BLaER1 treated with 17β-estradiol and CSF1 and Interleukin-3, amounts not matched to agents 10 nM and 100 nM (cell line): Measurements from ENCODE around the gene EML2.
"Not testable (repeated sequence)": the region's sequence is repeated elsewhere in the genome, so short reads cannot be mapped to it uniquely, and the experiment has no call there.

ENCODE experiments used
- H3K27ac ChIP-seq, 11 experiments: shearing (Covaris generic); formaldehyde crosslinking; 2 replicates each; pipeline ENCODE4 v1.8.1; 2022
- H3K27me3 ChIP-seq, 11 experiments: shearing (Covaris generic); formaldehyde crosslinking; 2 replicates each; pipeline ENCODE4 v1.8.1; 2022
- H3K36me3 ChIP-seq, 11 experiments: shearing (Covaris generic); formaldehyde crosslinking; 2 replicates each; pipeline ENCODE4 v1.8.1; 2022
- H3K4me1 ChIP-seq, 10 experiments: shearing (Covaris generic); formaldehyde crosslinking; 2 replicates each; pipeline ENCODE4 v1.8.1; 2022
- H3K4me2 ChIP-seq, 11 experiments: shearing (Covaris generic); formaldehyde crosslinking; 2 replicates each; pipeline ENCODE4 v1.8.1; 2022
- H3K4me3 ChIP-seq, 10 experiments: shearing (Covaris generic); formaldehyde crosslinking; 2 replicates each; pipeline ENCODE4 v1.8.1; 2022
- H3K9ac ChIP-seq, 11 experiments: shearing (Covaris generic); formaldehyde crosslinking; 2 replicates each; pipeline ENCODE4 v1.8.1; 2022
- H3K9me3 ChIP-seq, 11 experiments: shearing (Covaris generic); formaldehyde crosslinking; replicated peaks in 1 of 11; 2 replicates each; pipeline ENCODE4 v1.8.1; 2022
- H4K20me1 ChIP-seq, 11 experiments: shearing (Covaris generic); formaldehyde crosslinking; 2 replicates each; pipeline ENCODE4 v1.8.1; 2022
- Cebpa-rat ChIP-seq, 11 experiments: shearing (Covaris generic); IDR thresholded peaks; 2 replicates each; pipeline ENCODE4 v1.8.1; 2022

Gene EML2

DNA sequence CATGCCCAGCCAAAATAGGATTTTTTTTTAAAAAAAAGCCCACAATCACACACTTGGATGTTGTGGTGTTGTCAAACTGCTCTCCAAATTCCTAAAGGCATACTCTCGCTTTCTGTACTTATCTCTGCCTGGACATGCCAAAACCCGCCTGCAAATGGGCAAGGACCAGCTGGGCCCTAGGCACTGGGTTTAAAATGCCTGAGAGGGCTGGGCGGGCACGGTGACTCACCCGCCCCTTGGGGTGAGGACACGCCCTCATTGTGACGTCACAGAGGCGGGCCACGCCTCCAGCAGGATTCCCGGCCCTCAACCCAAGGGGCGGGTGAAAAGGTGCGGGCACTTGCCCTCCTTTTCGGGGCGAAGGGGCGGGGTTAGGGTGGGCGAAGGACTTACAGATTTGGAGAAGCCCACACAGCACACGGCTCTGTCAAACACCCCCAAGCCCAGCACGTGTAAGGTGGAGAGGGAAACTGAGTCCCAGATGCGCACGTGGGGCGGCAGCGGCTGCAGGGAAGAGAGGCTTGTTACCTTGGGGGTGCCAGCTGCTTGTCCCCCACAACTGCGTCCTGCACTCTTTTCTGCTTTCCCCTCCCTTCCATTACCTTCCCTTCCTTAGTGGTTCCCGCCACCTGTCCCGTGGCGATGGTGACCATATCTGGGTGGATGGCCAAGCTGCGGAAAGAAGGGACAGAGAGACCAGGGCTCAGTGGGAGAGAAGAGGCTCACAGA lies 6.6 kb downstream of the EML2 start:
- no peak for TF ChIP-seq Cebpa-rat (IDR thresholded peaks at IDR 0.05)
- H3K9me3 ChIP-seq, result no peaks in the 10 kb centered on the region
- H3K4me1 ChIP-seq, result peaks cover 0 to 23% (median 3%) of the 10 kb centered on the region in 10 experiments; a peak in 10 of 20 replicates
- H3K9ac ChIP-seq, result no peak overlapping the region
- H3K27me3 ChIP-seq, result no peaks in the 10 kb centered on the region
- H3K36me3 ChIP-seq, result peaks cover 20 to 44% (median 27%) of the 10 kb centered on the region in 11 experiments
- H3K4me3 ChIP-seq, result no peak overlapping the region
- H3K27ac ChIP-seq, result no peak overlapping the region
- H4K20me1 ChIP-seq, result peaks cover 0 to 15% (median 0%) of the 10 kb centered on the region in 11 experiments; a peak in 2 of 22 replicates
- H3K4me2 ChIP-seq, result 0 out of 22 replicates have a peak overlapping the region, but pooled peaks of 1 of the 11 experiments have one; percentile 9

DNA sequence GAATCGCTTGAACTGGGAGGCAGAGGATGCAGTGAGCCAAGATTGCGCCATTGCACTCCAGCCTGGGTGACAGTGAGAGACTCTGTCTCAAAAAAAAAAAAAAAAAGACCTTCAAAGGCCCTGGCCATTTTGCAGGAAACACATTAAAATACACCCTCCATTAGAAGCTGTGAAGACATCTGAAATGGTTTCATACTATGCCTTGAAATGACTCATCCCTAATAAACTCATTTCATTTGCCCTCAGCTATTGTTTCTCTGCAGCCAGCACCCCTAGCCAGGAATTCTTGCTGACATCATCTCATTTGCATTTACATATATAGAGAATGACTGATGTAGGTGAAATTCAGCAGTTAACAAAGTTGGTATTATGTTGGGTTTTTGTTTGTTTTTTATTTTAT lies 8.7 kb downstream of the EML2 start:
- no peak overlapping the region for H3K27ac ChIP-seq
- H3K4me1 ChIP-seq, result peaks cover 0 to 20% (median 2%) of the 10 kb centered on the region in 10 experiments; a peak in 10 of 20 replicates
- no peak for TF ChIP-seq Cebpa-rat (IDR thresholded peaks at IDR 0.05)
- H3K4me2 ChIP-seq, result 0 out of 22 replicates have a peak overlapping the region, but pooled peaks of 1 of the 11 experiments have one; percentile 29
- H3K9me3 ChIP-seq, result no peaks in the 10 kb centered on the region
- peaks cover 0 to 11% (median 0%) of the 10 kb centered on the region in 11 experiments; a peak in 2 of 22 replicates for H4K20me1 ChIP-seq
- peaks cover 40 to 65% (median 45%) of the 10 kb centered on the region in 11 experiments for H3K36me3 ChIP-seq
- no peaks in the 10 kb centered on the region for H3K27me3 ChIP-seq
- no peak overlapping the region for H3K9ac ChIP-seq
- H3K4me3 ChIP-seq, result no peak overlapping the region

DNA sequence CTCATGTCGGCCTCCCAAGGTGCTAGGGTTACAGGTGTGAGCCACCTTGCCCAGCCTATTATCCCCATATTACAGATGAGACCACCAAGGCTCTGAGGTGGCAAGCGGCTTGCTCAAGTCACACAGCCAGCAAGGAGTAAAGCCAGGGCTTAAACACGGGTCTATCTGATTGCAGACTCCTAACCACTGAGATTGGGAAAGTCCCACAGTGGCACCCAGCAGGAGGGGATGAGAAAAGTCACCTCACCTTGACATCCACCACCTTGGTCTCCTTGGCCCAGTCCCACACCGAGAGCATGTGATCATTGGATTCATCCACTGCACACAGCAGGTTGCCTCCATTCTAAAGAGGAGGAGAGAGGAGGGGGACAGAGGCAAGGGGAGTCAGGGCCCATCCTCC lies 9.5 kb downstream of the EML2 start:
- Histone ChIP-seq H4K20me1 (peaks cover 0 to 11% (median 0%) of the 10 kb centered on the region in 11 experiments; a peak in 2 of 22 replicates), H3K4me3 (no peak overlapping the region), H3K36me3 (peaks cover 44 to 73% (median 51%) of the 10 kb centered on the region in 11 experiments), H3K27me3 (no peaks in the 10 kb centered on the region), H3K9me3 (no peaks in the 10 kb centered on the region), H3K27ac (no peak overlapping the region), H3K4me1 (peaks cover 0 to 20% (median 2%) of the 10 kb centered on the region in 10 experiments; a peak in 10 of 20 replicates), H3K4me2 (no peak overlapping the region), H3K9ac (no peak overlapping the region)
- no peak for TF ChIP-seq Cebpa-rat (IDR thresholded peaks at IDR 0.05)

DNA sequence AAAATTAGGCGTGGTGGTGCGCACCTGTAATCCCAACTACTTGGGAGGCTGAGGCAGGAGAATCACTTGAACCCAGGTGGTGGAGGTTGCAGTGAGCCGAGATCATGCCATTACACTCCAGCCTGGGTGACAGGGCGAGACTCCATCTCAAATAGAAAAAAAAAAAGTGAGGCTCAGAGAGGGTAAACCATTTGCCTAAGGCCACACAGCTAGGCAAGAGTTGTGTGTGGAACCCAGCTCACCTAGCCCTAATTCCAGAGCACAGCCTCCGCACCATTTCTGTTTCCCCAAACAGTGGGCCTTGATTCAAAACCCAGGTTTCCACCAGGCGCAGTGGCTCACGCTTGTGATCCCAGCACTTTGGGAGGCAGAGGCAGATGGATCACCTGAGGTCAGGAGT lies 11.0 kb downstream of the EML2 start:
- peaks cover 56 to 88% (median 64%) of the 10 kb centered on the region in 11 experiments for H3K36me3 ChIP-seq
- H3K4me2 ChIP-seq, H4K20me1 ChIP-seq, H3K27me3 ChIP-seq, H3K9ac ChIP-seq, H3K27ac ChIP-seq, H3K4me3 ChIP-seq, H3K9me3 ChIP-seq: not testable (repeated sequence)
- peaks cover 0 to 20% (median 2%) of the 10 kb centered on the region in 10 experiments; a peak in 10 of 20 replicates for H3K4me1 ChIP-seq

DNA sequence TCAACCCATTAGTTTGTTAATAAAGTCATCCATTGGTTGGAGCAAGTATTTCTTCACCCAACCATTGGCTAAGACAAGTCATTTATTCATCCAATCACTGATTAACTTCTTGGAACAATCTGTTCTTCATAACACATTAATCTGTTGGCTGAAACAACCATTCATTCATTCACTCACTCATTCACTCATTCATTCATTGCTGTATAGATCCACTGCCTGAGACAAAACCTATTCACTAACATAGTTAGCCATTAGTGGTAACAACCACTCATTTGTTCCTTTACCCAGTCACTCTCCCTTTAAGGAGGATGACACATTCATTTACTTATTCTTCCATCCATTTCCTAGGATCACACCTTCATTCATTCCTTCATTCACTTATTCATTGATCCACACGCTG lies 15.2 kb downstream of the EML2 start:
- peaks cover 79 to 100% (median 92%) of the 10 kb centered on the region in 11 experiments for H3K36me3 ChIP-seq
- no peaks in the 10 kb centered on the region for H3K9me3 ChIP-seq
- H3K9ac ChIP-seq, result no peak overlapping the region
- no peaks in the 10 kb centered on the region for H3K4me1 ChIP-seq
- H3K27me3 ChIP-seq, result no peaks in the 10 kb centered on the region
- H4K20me1 ChIP-seq, result peaks cover 0 to 3% (median 0%) of the 10 kb centered on the region in 11 experiments; a peak in 2 of 22 replicates
- H3K27ac ChIP-seq, result no peak overlapping the region
- H3K4me3 ChIP-seq, result no peak overlapping the region
- no peak for TF ChIP-seq Cebpa-rat (IDR thresholded peaks at IDR 0.05)
- no peak overlapping the region for H3K4me2 ChIP-seq

DNA sequence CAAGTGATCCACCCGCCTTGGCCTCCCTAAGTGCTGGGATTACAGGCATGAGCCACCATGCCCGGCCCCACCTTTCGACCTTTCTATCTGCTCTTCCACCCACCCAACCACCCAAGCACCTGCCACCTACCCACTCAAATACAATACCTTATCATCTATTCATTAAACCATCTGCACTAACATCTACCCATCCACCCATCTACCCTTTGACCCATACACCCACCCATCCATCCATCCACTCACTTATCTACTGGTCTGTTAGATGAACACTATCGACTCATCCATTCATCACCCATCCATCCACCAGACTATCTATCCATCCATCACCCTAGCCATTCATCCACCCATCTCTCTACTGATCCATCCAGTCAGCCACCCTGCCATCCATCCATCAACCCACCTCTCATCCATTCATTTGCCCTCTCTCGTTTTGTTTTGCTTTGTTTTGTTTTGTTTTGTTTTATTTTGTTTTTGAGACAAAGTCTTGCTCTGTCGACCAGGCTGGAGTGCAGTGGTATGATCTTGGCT lies 17.2 kb downstream of the EML2 start:
- no peak overlapping the region for H3K4me2 ChIP-seq
- H3K36me3 ChIP-seq, result peaks cover 76 to 100% (median 91%) of the 10 kb centered on the region in 11 experiments
- H3K27ac ChIP-seq, result no peak overlapping the region
- H3K4me3 ChIP-seq, result no peak overlapping the region
- H3K4me1 ChIP-seq, result no peaks in the 10 kb centered on the region
- H3K27me3 ChIP-seq, result no peaks in the 10 kb centered on the region
- peaks cover 0 to 5% (median 0%) of the 10 kb centered on the region in 11 experiments; a peak in 2 of 22 replicates for H4K20me1 ChIP-seq
- H3K9ac ChIP-seq, result no peak overlapping the region
- H3K9me3 ChIP-seq, result no peaks in the 10 kb centered on the region
- TF ChIP-seq Cebpa-rat (IDR thresholded peaks at IDR 0.05), result no peak

DNA sequence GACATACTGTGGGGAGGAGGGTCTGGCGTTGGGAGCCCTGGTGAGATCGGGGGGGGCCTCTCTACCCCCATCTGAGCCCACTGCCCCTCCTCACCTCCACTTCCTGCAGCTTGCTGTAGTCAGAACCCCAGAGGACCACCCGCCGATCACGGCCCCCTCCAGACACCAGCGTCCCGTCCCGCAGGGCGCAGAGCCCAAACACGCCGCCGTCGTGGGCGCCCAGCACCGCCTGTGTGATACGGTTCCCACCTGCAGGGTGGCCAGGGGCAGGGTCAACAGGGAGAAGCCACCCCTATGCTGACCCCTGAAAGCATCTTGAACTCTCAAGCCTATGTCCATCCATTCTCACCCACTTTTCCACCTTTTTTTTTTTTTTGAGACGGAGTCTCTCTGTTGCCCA lies 17.8 kb downstream of the EML2 start:
- peaks cover 0 to 5% (median 3%) of the 10 kb centered on the region in 10 experiments; a peak in 11 of 20 replicates for H3K4me1 ChIP-seq
- no peak overlapping the region for H3K27ac ChIP-seq
- no peak overlapping the region for H3K4me2 ChIP-seq
- H3K9ac ChIP-seq, result no peak overlapping the region
- H3K27me3 ChIP-seq, result no peaks in the 10 kb centered on the region
- H3K36me3 ChIP-seq, result peaks cover 70 to 100% (median 91%) of the 10 kb centered on the region in 11 experiments
- peaks cover 0 to 5% (median 0%) of the 10 kb centered on the region in 11 experiments; a peak in 2 of 22 replicates for H4K20me1 ChIP-seq
- TF ChIP-seq Cebpa-rat (IDR thresholded peaks at IDR 0.05), result no peak
- no peak overlapping the region for H3K4me3 ChIP-seq
- H3K9me3 ChIP-seq, result peaks cover 0 to 3% (median 0%) of the 10 kb centered on the region in 11 experiments; a peak in 1 of 22 replicates

DNA sequence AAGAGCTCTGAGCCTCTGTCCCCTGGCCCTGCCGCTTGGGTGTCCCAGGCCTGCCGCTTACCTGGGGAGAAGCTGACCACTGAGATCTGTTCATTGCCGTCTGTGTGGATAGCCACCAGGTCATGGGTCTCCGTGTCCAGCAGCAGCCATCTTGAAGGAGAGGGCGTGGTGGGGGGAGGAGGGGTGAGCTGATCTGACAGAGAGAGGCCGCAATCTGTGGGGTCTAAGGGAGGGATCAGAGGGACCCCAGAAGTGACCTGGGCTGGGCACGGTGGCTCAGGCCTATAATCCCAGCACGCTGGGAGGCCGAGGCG lies 22.5 kb downstream of the EML2 start:
- no peak for TF ChIP-seq Cebpa-rat (IDR thresholded peaks at IDR 0.05)
- H3K4me3 ChIP-seq, result no peak overlapping the region
- peaks cover 0 to 4% (median 0%) of the 10 kb centered on the region in 11 experiments; a peak in 1 of 22 replicates for H3K9me3 ChIP-seq
- H3K4me2 ChIP-seq, result peak overlapping the region in 7 of 11 experiments; percentile 14 to 54 (median 35); a peak in 7 of 22 replicates
- H4K20me1 ChIP-seq, result peaks cover 0 to 14% (median 0%) of the 10 kb centered on the region in 11 experiments; a peak in 4 of 22 replicates
- H3K36me3 ChIP-seq, result peaks cover 72 to 90% (median 81%) of the 10 kb centered on the region in 11 experiments
- H3K27ac ChIP-seq, result peak overlapping the region in 4 of 11 experiments; percentile 9 to 46 (median 26); a peak in 4 of 22 replicates
- no peaks in the 10 kb centered on the region for H3K27me3 ChIP-seq
- H3K9ac ChIP-seq, result no peak overlapping the region
- H3K4me1 ChIP-seq, result peaks cover 4 to 40% (median 28%) of the 10 kb centered on the region in 10 experiments; a peak in 19 of 20 replicates
